Measurements from ENCODE around the gene CDAN1.

The CDAN1 gene

GRCh38 chr15:42728560-42728959 is 8.4 kb downstream of the CDAN1 start:
- H3K36me3 ChIP-seq (ENCODE audit: control insufficient read depth, insufficient read depth, low read length), result peaks cover 52% of the 10 kb centered on the region
- TF ChIP-seq, protein P1, sequence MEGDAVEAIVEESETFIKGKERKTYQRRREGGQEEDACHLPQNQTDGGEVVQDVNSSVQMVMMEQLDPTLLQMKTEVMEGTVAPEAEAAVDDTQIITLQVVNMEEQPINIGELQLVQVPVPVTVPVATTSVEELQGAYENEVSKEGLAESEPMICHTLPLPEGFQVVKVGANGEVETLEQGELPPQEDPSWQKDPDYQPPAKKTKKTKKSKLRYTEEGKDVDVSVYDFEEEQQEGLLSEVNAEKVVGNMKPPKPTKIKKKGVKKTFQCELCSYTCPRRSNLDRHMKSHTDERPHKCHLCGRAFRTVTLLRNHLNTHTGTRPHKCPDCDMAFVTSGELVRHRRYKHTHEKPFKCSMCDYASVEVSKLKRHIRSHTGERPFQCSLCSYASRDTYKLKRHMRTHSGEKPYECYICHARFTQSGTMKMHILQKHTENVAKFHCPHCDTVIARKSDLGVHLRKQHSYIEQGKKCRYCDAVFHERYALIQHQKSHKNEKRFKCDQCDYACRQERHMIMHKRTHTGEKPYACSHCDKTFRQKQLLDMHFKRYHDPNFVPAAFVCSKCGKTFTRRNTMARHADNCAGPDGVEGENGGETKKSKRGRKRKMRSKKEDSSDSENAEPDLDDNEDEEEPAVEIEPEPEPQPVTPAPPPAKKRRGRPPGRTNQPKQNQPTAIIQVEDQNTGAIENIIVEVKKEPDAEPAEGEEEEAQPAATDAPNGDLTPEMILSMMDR (IDR thresholded peaks at IDR 0.05; ENCODE audit: insufficient read depth, low read length, poor library complexity, severe bottlenecking), result no peak
- H3K4me3 ChIP-seq (replicated peaks; ENCODE audit: low read depth, low read length), result no peak overlapping the region
- no peak for DNase-seq (ENCODE audit: extremely low read depth, insufficient read length)
- H3K27me3 ChIP-seq (replicated peaks; ENCODE audit: control insufficient read depth, insufficient read depth, low read length), result no peaks in the 10 kb centered on the region

- TF ChIP-seq, protein P1 (IDR thresholded peaks at IDR 0.05; ENCODE audit: insufficient read depth, low read length, poor library complexity, severe bottlenecking), result no peak
- H3K27me3 ChIP-seq (replicated peaks; ENCODE audit: control insufficient read depth, insufficient read depth, low read length), result no peaks in the 10 kb centered on the region
- no peak for DNase-seq (ENCODE audit: extremely low read depth, insufficient read length)
- no peak overlapping the region for H3K4me3 ChIP-seq (replicated peaks; ENCODE audit: low read depth, low read length)
- H3K36me3 ChIP-seq (ENCODE audit: control insufficient read depth, insufficient read depth, low read length), result peaks cover 57% of the 10 kb centered on the region
Measured at GRCh38 chr15:42727750-42728381, 9.1 kb downstream of the CDAN1 start.

DNA sequence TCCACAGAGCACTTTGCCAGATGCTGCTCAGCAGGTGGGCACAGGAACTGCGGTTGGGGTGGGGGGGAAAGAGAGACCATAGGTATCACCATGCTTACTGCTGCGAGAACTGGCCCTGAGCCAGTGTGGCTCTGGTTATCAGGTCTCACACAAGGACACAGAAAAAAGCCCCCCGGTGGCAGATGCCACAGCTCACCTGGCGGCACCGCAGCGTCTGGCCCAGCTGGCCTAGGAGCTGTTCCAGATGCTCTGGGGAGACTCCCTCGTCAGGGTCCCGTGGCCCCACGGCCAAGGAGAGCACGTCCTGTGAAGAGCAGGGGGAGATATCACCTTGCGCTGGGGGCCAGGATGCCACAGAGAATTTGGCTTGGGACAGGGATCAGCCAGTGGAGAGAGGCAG is 10.8 kb downstream of the CDAN1 start:
- no peak for DNase-seq (ENCODE audit: extremely low read depth, insufficient read length)
- TF ChIP-seq, protein P1 (IDR thresholded peaks at IDR 0.05; ENCODE audit: insufficient read depth, low read length, poor library complexity, severe bottlenecking), result no peak
- no peaks in the 10 kb centered on the region for H3K27me3 ChIP-seq (replicated peaks; ENCODE audit: control insufficient read depth, insufficient read depth, low read length)
- no peak overlapping the region for H3K4me3 ChIP-seq (replicated peaks; ENCODE audit: low read depth, low read length)
- H3K36me3 ChIP-seq (ENCODE audit: control insufficient read depth, insufficient read depth, low read length), result peaks cover 51% of the 10 kb centered on the region

DNA sequence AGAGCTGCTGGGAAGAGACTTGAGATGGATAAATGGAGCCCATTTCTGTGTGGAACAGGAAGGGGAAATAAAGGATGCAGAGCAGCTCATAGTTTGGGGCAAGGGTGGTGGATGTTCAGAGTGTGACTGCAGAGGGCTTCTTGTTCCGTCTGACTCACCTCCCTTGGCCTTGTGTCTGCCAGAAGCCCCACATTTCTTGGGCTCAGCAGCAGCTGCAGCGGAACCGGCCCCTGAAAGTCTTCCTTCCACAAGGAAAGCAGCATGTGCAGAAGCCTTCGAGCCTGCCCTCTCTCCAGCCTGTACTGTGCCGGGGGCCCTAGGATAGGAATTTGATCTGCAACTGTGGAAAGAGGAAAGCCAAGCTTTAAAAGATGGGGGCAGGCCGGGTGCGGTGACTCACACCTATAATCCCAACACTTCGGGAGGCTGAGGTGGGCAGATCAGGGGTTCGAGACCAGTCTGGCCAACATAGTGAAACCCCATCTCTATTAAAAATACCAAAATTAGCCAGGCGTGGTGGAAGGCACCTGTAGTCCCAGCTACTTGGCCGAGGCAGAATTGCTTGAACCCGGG is 11.5 kb downstream of the CDAN1 start:
- peaks cover 48% of the 10 kb centered on the region for H3K36me3 ChIP-seq (ENCODE audit: control insufficient read depth, insufficient read depth, low read length)
- H3K4me3 ChIP-seq (replicated peaks; ENCODE audit: low read depth, low read length), result no peak overlapping the region
- no peak for DNase-seq (ENCODE audit: extremely low read depth, insufficient read length)
- H3K27me3 ChIP-seq (replicated peaks; ENCODE audit: control insufficient read depth, insufficient read depth, low read length), result no peaks in the 10 kb centered on the region
- TF ChIP-seq, protein P1 (IDR thresholded peaks at IDR 0.05; ENCODE audit: insufficient read depth, low read length, poor library complexity, severe bottlenecking), result no peak

DNA sequence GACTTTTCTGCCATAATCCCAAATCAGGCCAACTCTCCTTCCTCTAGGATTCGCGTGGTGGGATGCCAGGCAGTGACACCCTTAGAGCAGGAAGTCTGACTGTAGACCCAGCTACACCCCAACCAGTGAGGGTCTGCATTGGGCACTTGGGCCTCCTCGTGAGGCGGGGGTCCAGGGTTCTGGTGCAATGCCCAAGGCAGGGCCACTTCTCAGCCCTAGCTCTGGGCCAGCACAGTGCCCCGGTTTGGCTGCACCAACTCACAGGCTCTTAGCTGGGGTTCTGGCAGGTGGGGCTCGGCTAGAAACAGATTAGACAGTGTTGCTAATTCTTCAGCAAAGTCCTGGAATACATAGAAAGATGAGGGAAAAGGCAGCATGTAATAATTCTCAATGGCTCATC is 12.7 kb downstream of the CDAN1 start:
- DNase-seq (ENCODE audit: extremely low read depth, insufficient read length), result no peak
- H3K36me3 ChIP-seq (ENCODE audit: control insufficient read depth, insufficient read depth, low read length), result peaks cover 42% of the 10 kb centered on the region
- H3K27me3 ChIP-seq (replicated peaks; ENCODE audit: control insufficient read depth, insufficient read depth, low read length), result no peaks in the 10 kb centered on the region
- no peak overlapping the region for H3K4me3 ChIP-seq (replicated peaks; ENCODE audit: low read depth, low read length)
- TF ChIP-seq, protein P1 (IDR thresholded peaks at IDR 0.05; ENCODE audit: insufficient read depth, low read length, poor library complexity, severe bottlenecking), result no peak

Measured in GM06990 (cell line).